Stimulated activated CD8-positive, alpha-beta memory T cell treated with anti-CD3 and anti-CD28 coated beads, Interleukin-2, amount 100 ng/mL, for 1 hour (primary cell): ENCODE data around the gene USP30.
A peak's percentile ranks its signal among the peaks of the same experiment; 100 is the strongest.
"Not testable (repeated sequence)": the region's sequence is repeated elsewhere in the genome, so short reads cannot be mapped to it uniquely, and the experiment has no call there.

Experiments
- DNase-seq, 2 donors: peaks; one replicate each; pipeline ENCODE4 v3.0.0-alpha.2; 2020; ENCODE audit warnings: low read depth in 2 of 2

Gene USP30

DNA sequence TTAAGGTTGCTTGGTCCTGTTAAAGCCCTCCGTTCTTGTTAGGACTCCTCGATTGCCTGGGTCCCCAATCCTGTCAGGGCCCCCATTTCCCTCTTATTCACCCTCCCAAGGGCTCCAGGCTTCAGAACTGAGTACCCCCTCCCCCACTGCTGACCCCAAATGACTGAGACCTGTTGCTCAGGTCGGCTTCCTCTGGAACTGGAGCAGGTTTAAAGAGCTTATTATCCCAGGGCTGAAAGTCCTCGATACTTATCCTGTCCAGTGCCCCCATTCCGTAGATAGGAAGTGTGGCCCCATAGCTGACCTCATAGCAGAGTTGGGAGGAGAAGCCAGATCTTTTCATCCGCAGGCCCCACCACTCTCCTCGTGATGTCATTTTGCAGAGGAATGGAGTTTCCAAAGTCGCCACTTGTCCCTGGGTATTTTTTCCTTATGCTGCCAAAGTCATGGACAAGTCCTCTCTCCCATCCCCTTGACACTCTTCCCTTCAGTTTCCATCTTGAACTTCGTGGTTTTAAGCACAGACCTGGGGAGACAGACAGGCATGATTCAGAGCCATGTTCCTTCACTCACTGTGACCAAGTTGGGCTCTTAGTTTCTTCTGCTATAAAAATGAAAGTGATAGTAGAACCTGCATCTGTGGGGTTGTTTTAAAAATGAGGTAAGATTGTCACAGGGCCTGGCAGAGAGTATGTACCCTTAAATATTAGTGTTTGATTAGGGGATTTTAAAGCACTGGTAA lies 1.2 kb downstream of the USP30 start:
- no peak for DNase-seq

DNA sequence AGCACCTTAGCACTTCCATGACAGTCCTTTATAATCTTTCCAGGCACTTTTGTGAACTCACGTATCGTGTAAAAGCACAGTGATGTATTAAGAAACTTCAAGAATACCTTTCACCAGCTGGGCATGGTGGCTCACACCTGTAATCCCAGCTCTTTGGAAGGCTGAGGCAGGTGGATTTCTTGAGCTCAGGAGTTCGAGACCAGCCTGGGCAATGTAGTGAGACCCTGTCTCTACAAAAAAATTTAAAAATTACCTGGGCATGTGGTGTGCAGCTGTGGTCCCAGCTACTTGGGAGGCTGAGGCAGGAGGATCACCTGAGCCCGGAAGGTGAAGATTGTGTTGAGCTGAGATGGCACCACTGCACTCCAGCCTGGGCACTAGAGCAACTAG lies 1.7 kb downstream of the USP30 start:
- not testable (repeated sequence) for DNase-seq

DNA sequence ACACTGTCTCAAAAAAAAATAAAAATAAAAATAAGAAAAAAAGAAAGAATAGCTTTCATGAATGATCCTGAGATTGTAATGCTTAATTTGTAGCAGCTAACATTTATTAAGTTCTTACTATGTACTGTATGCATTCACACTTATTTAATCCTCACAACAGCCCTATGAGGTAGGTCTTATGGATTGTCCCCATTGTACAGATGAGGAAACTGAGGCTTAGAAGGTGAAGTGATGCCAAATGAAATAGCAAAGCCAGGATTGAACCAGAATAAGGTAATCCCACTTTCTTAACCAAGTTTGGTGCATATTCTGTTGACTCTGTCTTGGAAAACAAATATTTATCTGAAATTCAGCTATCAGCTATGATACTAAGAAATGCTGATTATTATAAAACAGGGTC lies 2.1 kb downstream of the USP30 start:
- DNase-seq = no peak

DNA sequence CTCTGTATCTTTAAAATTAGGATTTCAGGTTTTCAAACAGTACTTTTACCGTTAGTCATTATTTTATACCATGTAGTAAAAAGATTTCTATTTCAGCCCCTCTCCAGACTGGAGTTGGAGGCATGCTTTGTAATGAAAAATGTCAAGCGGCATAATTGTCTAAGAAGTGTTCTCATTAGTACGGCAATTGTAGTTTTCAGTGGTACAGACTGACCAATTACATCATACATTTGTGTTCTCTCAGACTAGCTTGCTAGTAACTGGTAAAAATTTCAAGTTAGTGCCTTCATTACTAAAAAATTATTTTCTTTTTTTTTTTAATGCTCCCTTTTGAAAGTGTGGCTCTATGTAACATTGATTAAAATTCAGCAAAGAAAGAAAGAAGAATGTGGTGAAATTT lies 4.5 kb downstream of the USP30 start:
- no peak for DNase-seq

DNA sequence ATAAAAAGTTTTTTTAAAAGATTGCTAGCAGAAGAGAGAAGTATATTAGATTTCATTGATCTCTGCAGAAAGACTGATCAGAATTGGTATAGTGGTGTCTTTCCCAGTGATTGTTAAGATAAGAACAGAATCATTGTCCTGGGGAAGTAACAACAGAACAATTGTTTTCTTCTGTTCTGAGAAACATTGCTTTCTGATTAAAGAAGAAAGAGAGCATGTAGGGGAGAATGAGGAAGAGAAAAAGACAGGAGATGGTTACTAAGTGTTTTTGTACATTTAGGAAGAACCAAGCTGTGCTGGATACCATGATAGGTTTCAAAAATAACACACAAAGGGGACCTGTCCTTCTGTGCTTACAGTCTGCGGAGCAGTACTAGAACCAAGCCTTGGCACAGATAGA lies 5.0 kb downstream of the USP30 start:
- DNase-seq = no peak

DNA sequence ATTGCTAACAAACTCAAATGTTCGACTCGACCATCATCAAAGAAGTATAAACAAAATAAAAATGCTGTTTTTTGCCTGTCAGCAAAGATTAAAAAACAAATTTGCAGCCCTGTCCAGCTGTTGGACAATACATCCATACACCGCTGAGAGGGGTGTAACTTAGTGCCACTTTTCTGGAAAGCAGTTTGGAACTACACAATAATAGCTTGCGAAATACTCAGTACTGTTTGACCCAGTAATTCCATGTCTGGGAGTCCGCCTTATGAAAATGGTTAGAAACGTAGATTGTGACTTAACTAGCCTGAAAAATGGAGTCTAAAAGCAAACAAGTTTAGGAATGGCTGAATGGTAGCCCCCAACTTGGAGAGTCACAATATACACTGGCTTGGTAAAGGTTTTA lies 6.4 kb downstream of the USP30 start:
- no peak for DNase-seq

DNA sequence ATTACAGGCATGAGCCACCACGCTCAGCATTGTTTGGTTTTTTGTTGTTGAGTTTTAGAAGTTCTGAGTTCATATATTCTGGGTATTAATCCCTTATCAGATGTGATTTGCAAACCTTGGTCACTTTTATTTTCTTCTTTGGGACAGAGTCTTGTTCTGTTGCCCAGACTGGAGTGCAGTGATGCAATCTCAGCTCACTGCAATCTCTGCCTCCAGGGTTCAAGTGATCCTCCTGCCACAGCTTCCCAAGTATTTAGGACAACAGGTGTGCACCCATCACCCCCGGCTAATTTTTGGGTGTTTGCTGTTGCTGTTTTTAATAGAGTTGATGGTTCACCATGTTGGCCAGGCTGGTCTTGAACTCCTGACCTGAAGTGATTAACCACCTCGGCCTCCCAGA lies 11.8 kb downstream of the USP30 start:
- DNase-seq = no peak

DNA sequence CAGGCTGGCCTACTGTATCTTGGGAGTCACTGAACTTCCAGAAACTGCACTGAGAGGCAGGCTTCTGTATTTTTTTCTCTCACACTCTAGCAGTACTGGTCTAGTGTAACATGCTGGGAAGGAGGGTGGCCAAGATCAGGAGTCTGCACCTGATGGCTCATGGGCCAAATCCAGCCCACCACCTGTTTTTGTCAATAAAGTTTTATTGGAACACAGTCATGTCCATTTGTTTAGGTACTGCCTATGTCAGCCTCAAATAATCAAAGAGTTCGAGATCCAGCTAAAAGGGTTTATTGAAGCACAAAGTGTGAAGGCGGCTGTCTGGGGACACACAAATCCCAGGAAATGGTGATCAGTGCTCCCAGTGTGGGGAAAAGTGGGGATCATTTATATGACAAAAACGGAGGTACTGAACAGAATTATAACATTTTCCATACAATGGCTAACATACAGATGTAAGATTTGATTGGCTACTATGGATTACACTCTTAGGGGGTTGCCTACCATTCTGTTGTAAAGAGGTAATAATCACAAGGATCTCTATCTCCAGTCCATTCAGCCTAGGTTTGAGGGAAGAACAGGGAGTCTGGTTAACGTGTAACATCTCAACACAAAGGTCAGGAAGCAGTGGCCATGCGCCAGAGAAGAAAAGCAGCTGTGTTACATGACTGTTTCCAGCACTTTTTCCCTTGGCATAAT lies 12.9 kb downstream of the USP30 start:
- DNase-seq = no peak

DNA sequence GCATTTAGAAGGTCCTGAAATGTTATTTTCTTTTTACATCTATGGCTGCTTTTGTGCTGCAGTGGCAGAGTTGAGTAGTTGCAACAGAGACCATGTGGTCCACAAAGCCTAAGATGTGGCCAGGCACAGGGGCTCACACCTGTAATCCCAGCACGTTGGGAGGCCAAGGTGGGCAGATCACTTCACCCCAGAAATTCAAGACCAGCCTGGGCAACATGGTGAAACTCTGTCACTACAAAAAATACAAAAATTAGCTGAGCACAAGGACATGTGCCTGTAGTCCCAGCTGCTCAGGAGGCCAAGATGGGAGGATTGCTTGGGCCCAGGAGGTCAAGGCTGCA lies 13.4 kb downstream of the USP30 start:
- DNase-seq = no peak

DNA sequence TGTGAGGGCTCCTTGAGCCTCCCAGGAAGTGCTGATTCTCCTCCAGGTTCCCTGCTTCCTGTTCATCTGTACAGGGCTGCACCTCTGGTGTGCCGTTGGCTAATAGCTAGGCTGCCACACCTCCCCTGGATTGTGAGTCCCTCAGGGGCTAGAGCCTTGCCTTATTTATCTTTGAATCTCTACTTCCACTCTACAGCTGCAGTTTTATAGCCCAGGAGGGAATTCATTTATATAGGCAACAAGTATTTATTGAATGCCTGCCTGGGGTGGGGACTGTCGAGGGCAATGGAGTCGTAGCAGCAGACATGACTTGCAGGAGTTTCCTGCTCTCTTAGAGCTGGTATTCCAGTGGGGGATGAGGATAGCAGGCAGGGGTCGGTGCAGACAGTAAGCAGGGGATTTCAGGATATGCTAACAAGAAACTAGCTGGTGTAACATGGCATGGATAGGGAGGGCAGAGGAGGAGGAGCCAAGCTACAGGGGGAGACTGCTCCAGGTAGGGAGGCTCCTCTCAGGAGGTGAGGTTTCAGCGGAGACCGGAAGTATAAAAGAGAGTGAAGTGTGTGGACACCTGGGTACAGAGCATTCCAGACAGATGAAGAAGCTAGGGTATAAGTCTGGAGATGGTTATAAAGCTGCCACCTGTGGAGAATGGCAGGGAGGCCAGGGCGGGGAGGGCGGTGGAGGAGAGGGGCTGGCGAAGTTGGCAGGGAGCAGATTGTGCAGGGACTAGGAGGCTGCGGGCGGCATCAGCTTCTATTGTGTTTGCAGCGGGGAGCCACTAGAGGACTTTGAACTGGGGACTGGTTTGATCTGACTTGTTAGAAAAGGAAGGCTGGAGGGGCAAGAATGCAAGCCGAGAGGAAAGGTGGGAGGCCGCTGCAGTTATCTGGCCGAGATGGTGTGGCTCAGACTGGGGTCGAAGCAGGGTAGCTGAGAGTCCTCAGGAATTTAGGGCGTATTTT lies 17.2 kb downstream of the USP30 start:
- DNase-seq = no peak

DNA sequence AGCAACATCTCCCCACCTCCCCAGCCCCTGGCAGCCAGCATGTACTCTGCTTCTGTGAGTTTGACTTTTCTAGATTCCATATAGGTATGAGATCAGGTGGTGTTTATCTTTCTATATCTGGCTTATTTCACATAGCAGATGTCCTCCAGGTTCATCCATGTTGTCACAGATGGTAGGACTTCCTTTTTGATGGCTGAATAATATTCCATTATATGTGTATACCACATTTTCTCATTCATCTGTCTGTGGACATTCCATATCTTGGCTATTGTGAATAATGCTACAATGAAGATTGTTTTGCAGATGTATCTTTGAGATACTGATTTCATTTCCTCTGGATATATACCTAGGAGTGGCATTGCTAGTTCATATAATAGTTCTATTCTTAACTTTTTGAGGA lies 22.5 kb downstream of the USP30 start:
- no peak for DNase-seq

DNA sequence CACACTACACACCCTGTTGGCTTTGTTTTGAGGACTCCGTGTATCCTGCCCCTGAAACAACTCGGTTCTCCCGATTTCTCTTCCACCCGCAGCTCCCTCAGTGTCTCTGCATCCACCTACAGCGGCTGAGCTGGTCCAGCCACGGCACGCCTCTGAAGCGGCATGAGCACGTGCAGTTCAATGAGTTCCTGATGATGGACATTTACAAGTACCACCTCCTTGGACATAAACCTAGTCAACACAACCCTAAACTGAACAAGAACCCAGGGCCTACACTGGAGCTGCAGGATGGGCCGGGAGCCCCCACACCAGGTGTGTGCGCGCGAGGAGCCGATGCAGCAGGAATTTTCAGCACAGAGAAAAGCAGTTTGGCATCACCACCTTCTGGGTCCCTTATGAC lies 30.4 kb downstream of the USP30 start:
- no peak for DNase-seq

DNA sequence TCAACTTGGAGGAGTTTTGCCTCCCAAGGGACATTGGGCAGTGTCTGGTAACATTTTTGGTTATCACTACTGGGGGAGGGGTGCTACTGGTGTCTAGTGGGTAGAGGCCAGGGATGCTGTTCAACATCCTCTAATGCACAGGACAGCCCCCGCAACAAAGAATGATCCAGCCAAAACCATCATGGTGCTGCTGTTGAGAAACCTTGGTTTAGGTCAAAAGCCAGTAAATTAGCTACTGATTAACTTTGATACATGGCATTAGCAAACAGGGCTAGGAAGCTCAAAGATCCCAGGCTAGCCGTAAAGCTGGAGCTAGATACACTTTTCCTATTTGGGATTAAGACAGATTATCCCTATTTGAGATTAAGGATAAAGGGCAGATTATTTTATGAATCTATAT lies 32.0 kb downstream of the USP30 start:
- DNase-seq = no peak

DNA sequence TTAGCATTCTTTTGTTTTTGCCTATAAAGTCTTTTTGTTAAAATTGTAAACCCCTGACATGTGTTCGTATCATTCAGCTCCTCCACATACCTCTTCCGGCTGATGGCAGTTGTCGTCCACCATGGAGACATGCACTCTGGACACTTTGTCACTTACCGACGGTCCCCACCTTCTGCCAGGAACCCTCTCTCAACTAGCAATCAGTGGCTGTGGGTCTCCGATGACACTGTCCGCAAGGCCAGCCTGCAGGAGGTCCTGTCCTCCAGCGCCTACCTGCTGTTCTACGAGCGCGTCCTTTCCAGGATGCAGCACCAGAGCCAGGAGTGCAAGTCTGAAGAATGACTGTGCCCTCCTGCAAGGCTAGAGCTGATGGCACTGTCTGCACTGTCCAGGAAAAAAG lies 33.2 kb downstream of the USP30 start:
- DNase-seq = no peak

DNA sequence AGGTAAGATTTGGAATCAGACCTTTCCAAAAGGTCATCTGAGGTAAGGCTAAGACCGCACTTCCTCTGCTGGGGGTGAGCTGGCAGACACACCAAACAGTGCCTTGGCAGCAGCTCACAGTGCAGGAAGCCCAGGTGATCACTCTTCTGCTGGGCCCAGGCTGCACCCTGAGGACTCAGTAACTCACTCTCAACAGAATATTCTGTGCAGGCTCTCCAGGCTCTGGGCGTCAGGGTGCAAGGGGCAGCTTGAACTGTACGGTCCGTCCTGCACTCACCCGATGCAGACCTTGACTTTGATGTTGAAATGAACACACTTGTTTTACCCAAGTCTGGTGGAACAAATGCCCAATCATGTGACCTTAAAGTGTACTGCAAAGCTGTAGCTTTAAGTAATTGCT lies 34.9 kb downstream of the USP30 start:
- no peak for DNase-seq

DNA sequence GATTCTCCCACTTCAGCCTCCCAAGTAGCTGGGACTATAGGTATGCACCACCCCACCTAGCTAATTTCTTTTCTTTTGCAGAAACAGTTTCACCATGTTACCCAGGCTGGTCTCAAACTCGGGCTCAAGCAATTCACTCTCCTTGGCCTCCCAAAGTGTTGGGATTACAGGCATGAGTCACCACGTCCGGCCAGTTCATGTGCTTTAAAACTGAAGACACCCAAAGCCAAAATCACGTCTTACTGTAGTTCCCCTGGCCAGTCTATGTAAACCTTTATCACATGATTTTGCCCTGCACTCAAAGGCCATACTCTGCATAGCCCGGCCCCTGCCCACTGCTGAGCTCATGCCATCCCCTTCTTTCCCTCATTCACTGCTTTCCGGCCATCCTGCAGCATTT lies 36.4 kb downstream of the USP30 start:
- no peak for DNase-seq

DNA sequence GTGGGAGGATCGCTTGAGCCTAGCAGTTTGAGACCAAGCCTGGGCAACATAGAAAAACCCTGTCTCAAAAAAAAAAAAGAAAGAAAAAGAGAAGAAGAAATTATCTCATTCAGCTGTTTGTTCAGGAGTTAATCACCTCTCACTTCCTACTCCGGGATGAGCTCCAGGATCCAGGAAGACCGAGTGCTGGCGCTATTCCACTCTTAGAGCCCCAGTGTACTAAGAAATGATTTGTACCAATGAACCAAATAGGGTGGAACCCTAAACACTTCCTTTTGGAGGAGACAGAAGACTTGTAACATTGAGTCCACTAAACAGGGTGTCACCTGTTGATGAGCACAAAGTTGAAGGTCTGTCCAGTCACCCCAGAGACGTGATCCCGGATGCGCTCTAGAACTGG lies 37.3 kb downstream of the USP30 start:
- no peak for DNase-seq

DNA sequence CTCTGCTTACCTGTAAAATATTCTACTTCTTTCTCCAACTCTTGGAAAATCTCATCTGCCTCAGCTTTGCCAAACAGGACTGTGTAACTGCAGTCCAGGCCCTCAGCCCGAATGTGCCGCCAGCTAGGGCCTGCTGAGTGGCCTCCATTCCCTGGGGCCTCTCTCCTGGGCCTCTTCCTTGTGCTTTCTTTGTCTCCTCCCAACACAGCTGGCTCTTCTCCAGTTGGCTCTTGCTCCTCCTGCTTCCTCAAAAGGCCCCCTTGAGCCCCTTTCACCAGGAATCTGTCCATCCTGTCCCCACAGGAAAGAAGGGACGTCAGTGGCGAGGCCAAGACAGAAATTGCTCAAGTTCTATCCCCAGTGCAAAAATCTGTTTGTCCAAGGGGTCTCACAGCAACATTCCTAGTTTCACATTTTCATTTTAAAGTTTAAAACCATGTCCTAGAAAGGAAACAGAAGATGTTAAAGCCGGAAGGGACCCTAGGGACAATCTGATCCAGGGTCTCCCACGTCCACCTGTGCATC lies 40.2 kb downstream of the USP30 start:
- DNase-seq = no peak

DNA sequence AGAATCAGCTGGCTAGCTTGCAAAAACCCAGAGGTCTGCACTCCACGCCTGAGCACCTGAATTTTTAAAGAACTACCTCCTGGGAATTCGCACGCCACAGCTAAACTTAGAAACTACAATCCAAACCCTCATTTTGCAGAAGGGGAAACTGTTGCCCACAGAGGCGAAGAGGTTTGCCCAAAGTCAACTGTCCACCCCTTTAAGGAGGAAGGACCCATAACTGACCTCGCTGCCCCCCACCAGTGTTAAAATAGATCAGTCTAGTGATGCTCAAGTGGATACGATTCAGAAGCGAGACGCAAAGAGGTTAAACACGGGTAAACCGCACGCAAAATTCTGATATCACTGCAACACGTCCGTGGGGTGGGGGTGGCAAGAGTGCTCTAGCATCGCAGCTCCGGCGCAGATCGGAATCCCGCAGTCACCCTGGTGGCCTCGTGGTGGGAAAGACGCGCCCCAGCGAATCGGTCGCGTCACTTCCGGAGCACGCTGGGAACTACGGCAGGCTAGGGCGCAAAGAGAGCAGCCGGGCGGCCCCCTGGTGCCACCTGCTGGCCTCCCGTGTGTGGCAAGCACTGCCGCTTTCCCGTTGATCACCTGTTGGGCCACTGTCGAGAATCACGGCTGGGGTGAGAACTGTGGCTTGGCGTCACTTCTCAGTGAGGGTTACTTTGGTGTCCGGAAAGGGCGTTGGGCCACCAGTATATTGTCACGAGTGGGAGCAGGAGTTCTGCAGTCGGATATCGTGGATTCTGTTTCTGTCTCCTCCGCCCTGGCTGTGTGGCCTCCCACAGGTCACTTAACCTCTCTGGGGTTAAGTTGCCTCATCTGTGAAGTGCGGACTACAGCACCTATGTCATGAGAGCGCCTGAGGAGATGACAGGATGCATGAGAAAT lies 40.9 kb downstream of the USP30 start, which contains the start of gene ALKBH2:
Gene ALKBH2, minus strand, starts transcription at position 451 of the 897 bp plus-strand sequence. CDS start 686 bp downstream, outside the sequence.
- peak; percentile 90 to 91 for DNase-seq

DNA sequence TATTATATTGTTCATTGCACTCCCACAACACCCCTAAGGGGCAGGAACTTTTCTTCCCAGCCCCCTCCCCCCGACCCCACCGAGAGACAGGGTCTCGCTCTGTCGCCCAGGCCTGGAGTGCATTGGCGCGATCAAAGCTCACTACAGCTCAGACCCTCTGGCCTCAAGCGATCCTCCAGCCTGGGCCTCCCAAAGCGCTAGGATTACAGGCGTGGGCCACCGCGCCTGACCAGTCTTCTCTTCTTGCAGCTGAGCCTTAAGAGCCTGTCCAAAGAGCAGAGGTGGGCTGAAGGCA lies 44.7 kb downstream of the USP30 start:
- DNase-seq = no peak

DNA sequence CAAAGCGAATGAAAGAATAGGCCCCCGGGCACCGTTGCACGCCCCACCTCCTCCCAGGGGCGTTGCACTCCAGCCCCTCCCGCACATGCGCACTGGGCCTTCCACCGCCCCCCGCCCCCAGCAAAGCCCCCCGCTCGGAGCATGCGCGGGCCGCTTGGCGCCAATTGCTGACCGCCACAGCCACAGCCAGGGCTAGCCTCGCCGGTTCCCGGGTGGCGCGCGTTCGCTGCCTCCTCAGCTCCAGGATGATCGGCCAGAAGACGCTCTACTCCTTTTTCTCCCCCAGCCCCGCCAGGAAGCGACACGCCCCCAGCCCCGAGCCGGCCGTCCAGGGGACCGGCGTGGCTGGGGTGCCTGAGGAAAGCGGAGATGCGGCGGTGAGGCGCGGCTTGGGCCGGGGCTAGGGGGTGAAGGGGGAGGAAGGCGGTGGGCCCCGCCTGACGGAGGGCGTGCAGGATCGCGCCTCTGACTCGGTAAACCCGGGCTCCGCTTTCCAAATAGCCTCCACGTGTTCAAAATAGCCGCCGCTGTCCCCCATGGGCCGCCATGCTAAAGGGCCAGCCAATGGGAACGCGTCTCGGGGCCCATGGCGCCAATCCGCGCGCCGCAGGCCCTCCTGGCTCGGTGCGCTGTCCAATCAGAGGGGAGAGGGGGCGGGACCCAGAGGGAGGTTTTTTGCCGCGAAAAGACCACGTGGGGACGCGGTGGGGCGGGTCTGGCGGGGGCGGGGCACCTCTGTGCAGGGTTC lies 45.2 kb downstream of the USP30 start, which contains the start of gene UNG:
Gene UNG, plus strand, starts transcription at position 163 of the 748 bp plus-strand sequence. Its CDS starts 83 bp downstream, at position 246.
- peak; percentile 93 for DNase-seq
